Ishikawa (cell line): ENCODE results near the gene PIEZO2.

ENCODE experiments used
- CREB1 ChIP-seq: IDR thresholded peaks from 2 replicates; pipeline ENCODE4 v1.6.1; 2012; ENCODE audit warnings: low read depth
- EGR1 ChIP-seq: IDR thresholded peaks from 2 replicates; pipeline ENCODE4 v1.6.1; 2012
- EP300 ChIP-seq: IDR thresholded peaks from 2 replicates; pipeline ENCODE4 v1.6.1; 2012; ENCODE audit warnings: borderline replicate concordance
- MAX ChIP-seq: IDR thresholded peaks from 2 replicates; pipeline ENCODE4 v1.6.1; 2012
- NFIC ChIP-seq: IDR thresholded peaks from 2 replicates; pipeline ENCODE4 v1.6.1; 2012
- RAD21 ChIP-seq: IDR thresholded peaks from 2 replicates; pipeline ENCODE4 v1.6.1; 2012; ENCODE audit warnings: low read depth
- REST ChIP-seq: IDR thresholded peaks from 2 replicates; pipeline ENCODE4 v1.6.1; 2012; ENCODE audit warnings: low read depth, mild to moderate bottlenecking
- TAF1 ChIP-seq: IDR thresholded peaks from 2 replicates; pipeline ENCODE4 v1.6.1; 2012; ENCODE audit warnings: low read depth, mild to moderate bottlenecking
- TCF12 ChIP-seq: IDR thresholded peaks from 2 replicates; pipeline ENCODE4 v1.6.1; 2012; ENCODE audit warnings: low read depth
- TEAD4 ChIP-seq: IDR thresholded peaks from 2 replicates; pipeline ENCODE4 v1.6.1; 2012
- USF1 ChIP-seq: IDR thresholded peaks from 2 replicates; pipeline ENCODE4 v1.6.1; 2012
- YY1 ChIP-seq: IDR thresholded peaks from 2 replicates; pipeline ENCODE4 v1.6.1; 2012; ENCODE audit warnings: low read depth
- ZBTB7A ChIP-seq: IDR thresholded peaks from 2 replicates; pipeline ENCODE4 v1.6.1; 2012; ENCODE audit warnings: low read depth

- no peak for TF ChIP-seq RAD21
- no peak for TF ChIP-seq ZBTB7A
- no peak for TF ChIP-seq TAF1
- no peak for TF ChIP-seq EP300
- TF ChIP-seq TEAD4: no peak
- TF ChIP-seq REST: no peak
- no peak for TF ChIP-seq YY1
- TF ChIP-seq USF1: no peak
- TF ChIP-seq EGR1: no peak
- TF ChIP-seq MAX: no peak
- TF ChIP-seq NFIC: no peak
- no peak for TF ChIP-seq CREB1
- TF ChIP-seq TCF12: no peak
Measured at GRCh38 chr18:10689236-10690034, 459.9 kb downstream of the PIEZO2 start.
